D721Med (cell line): ENCODE results near the gene ZNF630.
A peak's percentile ranks its signal among the peaks of the same experiment; 100 is the strongest.
"Not testable (repeated sequence)": the region's sequence is repeated elsewhere in the genome, so short reads cannot be mapped to it uniquely, and the experiment has no call there.

ENCODE experiments used
- DNase-seq: peaks from one replicate; pipeline ENCODE4 v3.0.0; 2011; ENCODE audit warnings: low spot score; ENCODE audit not compliant: insufficient read length
- FAIRE-seq: peaks from 2 replicates; lab custom pipeline; 2011; peaks lifted over from hg19 to GRCh38; lab: Jason Lieb, UNC
- CTCF ChIP-seq: IDR thresholded peaks from 2 replicates; pipeline ENCODE4 v1.5.1; 2012; ENCODE audit warnings: mild to moderate bottlenecking, control low read depth; ENCODE audit not compliant: insufficient read depth; ENCODE audit errors: missing control alignments

Gene ZNF630

GRCh38 chrX:48071064-48071985, at the start of gene ZNF630:
Gene ZNF630 (minus strand): TSS chrX:48071640. CDS start chrX:48066886, 4,754 bp downstream.
- DNase-seq (peak; percentile 56), FAIRE-seq (no peak)
- TF ChIP-seq CTCF, result no peak

GRCh38 chrX:48107717-48108116, 36.3 kb upstream of the ZNF630 start:
- DNase-seq, result no peak
- FAIRE-seq, result no peak
- TF ChIP-seq CTCF, result no peak

GRCh38 chrX:48102874-48103374, 31.5 kb upstream of the ZNF630 start:
- TF ChIP-seq CTCF, result no peak
- DNase-seq (no peak), FAIRE-seq (peak; percentile 6)

- DNase-seq (no peak), FAIRE-seq (no peak)
Measured at GRCh38 chrX:48101443-48101842, 30.0 kb upstream of the ZNF630 start.

GRCh38 chrX:48092558-48092957, 21.1 kb upstream of the ZNF630 start:
- FAIRE-seq, DNase-seq: not testable (repeated sequence)

More at GRCh38 chrX:48101443-48101842, 30.0 kb upstream of the ZNF630 start:
- no peak for TF ChIP-seq CTCF

GRCh38 chrX:48090123-48090522, 18.7 kb upstream of the ZNF630 start:
- TF ChIP-seq CTCF, result no peak
- FAIRE-seq, result no peak
- no peak for DNase-seq

GRCh38 chrX:48086082-48086481, 14.6 kb upstream of the ZNF630 start:
- TF ChIP-seq CTCF, result no peak
- FAIRE-seq, result no peak
- no peak for DNase-seq
